ENCODE data around the gene CMTM3.

- TF ChIP-seq MITF (IDR thresholded peaks at IDR 0.05): no peak
- no peak for TF ChIP-seq ZNF75A (CRISPR knock-in tag; IDR thresholded peaks at IDR 0.05)
- no peak for TF ChIP-seq CTCF (IDR thresholded peaks at IDR 0.05 in 2 of 3, conservative IDR thresholded peaks at IDR 0.05 in 1 of 3; ENCODE audit: insufficient read depth in 2 of 3, low read depth in 1 of 3, low read length in 3 of 3)
- TF ChIP-seq ARID2 (IDR thresholded peaks at IDR 0.05): no peak
- TF ChIP-seq POLR2A (conservative IDR thresholded peaks at IDR 0.05): no peak
Measured at GRCh38 chr16:66601471-66601870, 3.0 kb upstream of the CMTM3 start.
